Ectodermal cell (in vitro differentiated cells): ENCODE measurements around the gene GK. TPM values are rescaled to one million over a fixed set of nuclear protein-coding genes. Genes with fewer than 3 reads are reported as not detected.

Experiments
- H3K27ac ChIP-seq: 2 replicates; pipeline ENCODE4 v1.7.0; 2013; ENCODE audit warnings: mild to moderate bottlenecking, low read depth, low read length; ENCODE audit not compliant: insufficient read depth, poor library complexity, severe bottlenecking
- H3K27me3 ChIP-seq: 2 replicates; pipeline ENCODE4 v1.7.0; 2013; ENCODE audit warnings: mild to moderate bottlenecking, low read length; ENCODE audit not compliant: insufficient read depth, control insufficient read depth, poor library complexity, severe bottlenecking
- H3K36me3 ChIP-seq: one replicate; pipeline ENCODE4 v1.7.0; 2013; ENCODE audit warnings: low read length; ENCODE audit not compliant: control insufficient read depth, insufficient read depth
- H3K4me1 ChIP-seq: one replicate; pipeline ENCODE4 v1.7.0; 2013; ENCODE audit warnings: low read length; ENCODE audit not compliant: control insufficient read depth, insufficient read depth
- H3K4me3 ChIP-seq: 2 replicates; pipeline ENCODE4 v1.7.0; 2013; ENCODE audit warnings: low read depth, low read length, control low read depth; ENCODE audit not compliant: insufficient read depth
- H3K9me3 ChIP-seq: 2 replicates; pipeline ENCODE4 v1.7.0; 2013; ENCODE audit warnings: mild to moderate bottlenecking, low read length, moderate library complexity; ENCODE audit not compliant: control insufficient read depth
- WGBS, 2 experiments: methylation state at CpG; one replicate each; pipeline ENCODE4 v1.1.7; 2013; ENCODE audit warnings: missing lambda C conversion rate in 2 of 2; 5-methylcytosine and 5-hydroxymethylcytosine counted together
- polyA plus RNA-seq, 4 experiments: library from polyadenylated mRNA; stranded (reverse); fragments of 50-300 nt; gene quantifications; one replicate each; pipeline ENCODE4 v1.2.3, GENCODE V29; 2013

The GK gene
- 5.5 TPM for polyA plus RNA-seq (2013, experiment 1 of 4)
- polyA plus RNA-seq (2013, experiment 2 of 4) = 5.5 TPM
- polyA plus RNA-seq (2013, experiment 3 of 4) = 4.1 TPM
- 4.4 TPM for polyA plus RNA-seq (2013, experiment 4 of 4)

GRCh38 chrX:30653415-30654131 is at the start of gene GK:
TSS of gene GK (plus strand) at chrX:30653423. CDS start at chrX:30653538, 115 bp downstream.
- peak within 1 kb of the TSS; percentile 58 for H3K4me3 ChIP-seq
- H3K36me3 ChIP-seq = no peaks in the 10 kb centered on the region
- H3K9me3 ChIP-seq = no peaks in the 10 kb centered on the region
- H3K27ac ChIP-seq = peak within 1 kb of the TSS; percentile 60
- no peaks in the 10 kb centered on the region for H3K4me1 ChIP-seq
- WGBS, 2 experiments = 1 to 2% methylated on average over 44 to 52 of the region's 53 CpGs
- H3K27me3 ChIP-seq = no peaks in the 10 kb centered on the region

GRCh38 chrX:30607155-30607554 is 46.1 kb upstream of the GK start:
- 74 to 100% methylated on average over 1 of the region's 1 CpG for WGBS, 2 experiments
- no peaks in the 10 kb centered on the region for H3K27me3 ChIP-seq
- H3K27ac ChIP-seq = no peak overlapping the region
- no peak overlapping the region for H3K4me3 ChIP-seq
- H3K4me1 ChIP-seq = no peaks in the 10 kb centered on the region
- no peaks in the 10 kb centered on the region for H3K36me3 ChIP-seq
- H3K9me3 ChIP-seq = no peaks in the 10 kb centered on the region

GRCh38 chrX:30610026-30610425 is 43.2 kb upstream of the GK start:
- WGBS, 2 experiments = 100% methylated on average over 1 to 2 of the region's 2 CpGs
- Histone ChIP-seq H3K27ac (no peak overlapping the region), H3K9me3 (no peaks in the 10 kb centered on the region)

GRCh38 chrX:30612250-30612655 is 41.0 kb upstream of the GK start:
- Histone ChIP-seq H3K36me3 (no peaks in the 10 kb centered on the region), H3K27me3 (no peaks in the 10 kb centered on the region), H3K27ac (no peak overlapping the region), H3K4me1 (no peaks in the 10 kb centered on the region), H3K4me3 (no peak overlapping the region), H3K9me3 (no peaks in the 10 kb centered on the region)
- 91 to 97% methylated on average over 6 of the region's 6 CpGs for WGBS, 2 experiments

More at GRCh38 chrX:30610026-30610425, 43.2 kb upstream of the GK start:
- Histone ChIP-seq H3K27me3 (no peaks in the 10 kb centered on the region), H3K4me1 (no peaks in the 10 kb centered on the region), H3K36me3 (no peaks in the 10 kb centered on the region), H3K4me3 (no peak overlapping the region)

- Histone ChIP-seq H3K9me3 (no peaks in the 10 kb centered on the region), H3K4me1 (no peaks in the 10 kb centered on the region), H3K36me3 (no peaks in the 10 kb centered on the region), H3K27me3 (no peaks in the 10 kb centered on the region), H3K4me3 (no peak overlapping the region), H3K27ac (no peak overlapping the region)
- WGBS, 2 experiments = 96% methylated on average over 5 of the region's 5 CpGs
Observed at GRCh38 chrX:30613721-30614120, 39.5 kb upstream of the GK start.

- H3K27ac ChIP-seq = no peak overlapping the region
- 100% methylated on average over 1 of the region's 4 CpGs; no CpG with 5 or more reads in 1 of the 2 experiments for WGBS, 2 experiments
- H3K4me1 ChIP-seq = no peaks in the 10 kb centered on the region
- H3K27me3 ChIP-seq = no peaks in the 10 kb centered on the region
- no peak overlapping the region for H3K4me3 ChIP-seq
- H3K9me3 ChIP-seq = no peaks in the 10 kb centered on the region
- no peaks in the 10 kb centered on the region for H3K36me3 ChIP-seq
Observed at GRCh38 chrX:30615229-30615628, 38.0 kb upstream of the GK start.

GRCh38 chrX:30618160-30618765 is 35.0 kb upstream of the GK start:
- WGBS, 2 experiments = 86 to 91% methylated on average over 6 to 7 of the region's 7 CpGs
- Histone ChIP-seq H3K27ac (no peak overlapping the region), H3K36me3 (no peaks in the 10 kb centered on the region), H3K4me3 (no peak overlapping the region), H3K27me3 (no peaks in the 10 kb centered on the region), H3K4me1 (no peaks in the 10 kb centered on the region), H3K9me3 (no peaks in the 10 kb centered on the region)

- Histone ChIP-seq H3K27me3 (no peaks in the 10 kb centered on the region), H3K9me3 (no peaks in the 10 kb centered on the region), H3K4me1 (no peaks in the 10 kb centered on the region), H3K4me3 (no peak overlapping the region), H3K36me3 (no peaks in the 10 kb centered on the region), H3K27ac (no peak overlapping the region)
- 84 to 95% methylated on average over 3 of the region's 3 CpGs for WGBS, 2 experiments
Observed at GRCh38 chrX:30620125-30620524, 33.1 kb upstream of the GK start.

- WGBS, 2 experiments = 95 to 98% methylated on average over 2 of the region's 2 CpGs
- Histone ChIP-seq H3K36me3 (no peaks in the 10 kb centered on the region), H3K27ac (no peak overlapping the region), H3K9me3 (no peaks in the 10 kb centered on the region), H3K27me3 (no peaks in the 10 kb centered on the region), H3K4me3 (no peak overlapping the region), H3K4me1 (no peaks in the 10 kb centered on the region)
Observed at GRCh38 chrX:30620980-30621618, 32.1 kb upstream of the GK start.

GRCh38 chrX:30622361-30622760 is 30.9 kb upstream of the GK start:
- WGBS, 2 experiments = 100% methylated on average over 2 of the region's 2 CpGs
- no peaks in the 10 kb centered on the region for H3K27me3 ChIP-seq
- H3K27ac ChIP-seq = no peak overlapping the region
- H3K9me3 ChIP-seq = no peaks in the 10 kb centered on the region
- H3K36me3 ChIP-seq = no peaks in the 10 kb centered on the region
- no peak overlapping the region for H3K4me3 ChIP-seq
- H3K4me1 ChIP-seq = no peaks in the 10 kb centered on the region
